ENCODE results near the gene PPP2R5E. TPM values are rescaled to one million over a fixed set of nuclear protein-coding genes. Genes with fewer than 3 reads are reported as not detected.

The PPP2R5E gene
- polyA plus RNA-seq, 3 donors, result 8.9 to 26.3 (median 15.1) TPM

GRCh38 chr14:63477556-63477955, 65.6 kb downstream of the PPP2R5E start:
- Histone ChIP-seq H3K9ac (ENCODE audit: insufficient read depth, low read length, poor library complexity, severe bottlenecking) (no peak overlapping the region), H3K79me2 (ENCODE audit: insufficient read depth, low read length) (peaks cover 75% of the 10 kb centered on the region), H3K36me3 (replicated peaks in 1 of 2; ENCODE audit: control insufficient read depth in 1 of 2, insufficient read depth in 2 of 2, low read length in 2 of 2) (no peaks in the 10 kb centered on the region), H3K27me3 (ENCODE audit: control insufficient read depth in 2 of 2, insufficient read depth in 2 of 2, low read length in 2 of 2) (no peaks in the 10 kb centered on the region), H3K4me1 (ENCODE audit: control insufficient read depth in 1 of 2, insufficient read depth in 2 of 2, low read length in 2 of 2) (peaks cover 28 to 43% of the 10 kb centered on the region in 2 donors), H3K4me3 (replicated peaks in 1 of 3; ENCODE audit: low read depth in 2 of 3, low read length in 3 of 3) (peak overlapping the region in 1 of 3 experiments; percentile 50), H3K4me2 (replicated peaks; ENCODE audit: extremely low read depth, low read length, poor library complexity, severe bottlenecking) (peak overlapping the region; percentile 36), H3K9me3 (replicated peaks in 1 of 2; ENCODE audit: control insufficient read depth in 1 of 2, insufficient read depth in 1 of 2, low read length in 2 of 2) (no peaks in the 10 kb centered on the region), H4K20me1 (ENCODE audit: insufficient read depth, low read length) (peaks cover 90% of the 10 kb centered on the region), H3K27ac (ENCODE audit: low read depth in 1 of 2, low read length in 2 of 2) (peak overlapping the region in 1 of 2 donors; percentile 30), H2AFZ (ENCODE audit: insufficient read depth, low read depth, low read length, poor library complexity, severe bottlenecking) (no peak overlapping the region)
- no peak for TF ChIP-seq CTCF (IDR thresholded peaks at IDR 0.05)
- no peak for DNase-seq
- Mint-ChIP-seq H3K27ac (peak overlapping the region in 1 of 7 donors; percentile 70), H3K9me3 (no peaks in the 10 kb centered on the region), H3K36me3 (peaks cover 0 to 2% of the 10 kb centered on the region in 2 donors), H3K4me1 (peaks cover 31% of the 10 kb centered on the region), H3K4me3 (peak overlapping the region in 1 of 2 donors; percentile 60), H3K27me3 (ENCODE audit: low read depth in 3 of 3) (no peaks in the 10 kb centered on the region)
- intact Hi-C loops (cut with micrococcal nuclease), result no loop called here
- WGBS (ENCODE audit: insufficient coverage), result no CpG with 5 or more reads among the region's 1 CpG

GRCh38 chr14:63475761-63476160, 67.4 kb downstream of the PPP2R5E start:
- no peaks in the 10 kb centered on the region for H3K9me3 Mint-ChIP-seq
- Histone ChIP-seq H4K20me1 (ENCODE audit: insufficient read depth, low read length) (peaks cover 91% of the 10 kb centered on the region), H3K4me3 (replicated peaks in 1 of 3; ENCODE audit: low read depth in 2 of 3, low read length in 3 of 3) (no peak overlapping the region), H3K36me3 (replicated peaks in 1 of 2; ENCODE audit: control insufficient read depth in 1 of 2, insufficient read depth in 2 of 2, low read length in 2 of 2) (no peaks in the 10 kb centered on the region), H3K27me3 (ENCODE audit: control insufficient read depth in 2 of 2, insufficient read depth in 2 of 2, low read length in 2 of 2) (no peaks in the 10 kb centered on the region), H2AFZ (ENCODE audit: insufficient read depth, low read depth, low read length, poor library complexity, severe bottlenecking) (no peak overlapping the region), H3K9ac (ENCODE audit: insufficient read depth, low read length, poor library complexity, severe bottlenecking) (no peak overlapping the region), H3K4me1 (ENCODE audit: control insufficient read depth in 1 of 2, insufficient read depth in 2 of 2, low read length in 2 of 2) (peaks cover 41 to 60% of the 10 kb centered on the region in 2 donors), H3K27ac (ENCODE audit: low read depth in 1 of 2, low read length in 2 of 2) (no peak overlapping the region), H3K9me3 (replicated peaks in 1 of 2; ENCODE audit: control insufficient read depth in 1 of 2, insufficient read depth in 1 of 2, low read length in 2 of 2) (no peaks in the 10 kb centered on the region), H3K79me2 (ENCODE audit: insufficient read depth, low read length) (peaks cover 76% of the 10 kb centered on the region), H3K4me2 (replicated peaks; ENCODE audit: extremely low read depth, low read length, poor library complexity, severe bottlenecking) (no peak overlapping the region)
- no peaks in the 10 kb centered on the region for H3K27me3 Mint-ChIP-seq (ENCODE audit: low read depth in 3 of 3)
- no peak overlapping the region for H3K27ac Mint-ChIP-seq
- H3K4me3 Mint-ChIP-seq, result no peak overlapping the region
- DNase-seq, result no peak
- no peak for TF ChIP-seq CTCF (IDR thresholded peaks at IDR 0.05)
- H3K4me1 Mint-ChIP-seq, result peaks cover 29% of the 10 kb centered on the region
- H3K36me3 Mint-ChIP-seq, result peaks cover 0 to 2% of the 10 kb centered on the region in 2 donors
- intact Hi-C loops (cut with micrococcal nuclease), result no loop called here
